Left lung (tissue), 10 donors: ENCODE data around the gene GRM7. TPM values are rescaled to one million over a fixed set of nuclear protein-coding genes. Genes with fewer than 3 reads are reported as not detected.

Experiments used
- ATAC-seq: fragments of 200-7000 bp; cut with Tn5 transposase; one replicate; pipeline ENCODE4 v1.9.1; 2020; ENCODE audit warnings: moderate library complexity
- DNase-seq, 4 donors: peaks; one replicate each; pipeline ENCODE4 v3.0.0-alpha.2; 2013 to 2020
- H3K27ac ChIP-seq, 2 donors: fragments of 200-600 bp; sonication (generic) in 1 of 2; one replicate each; pipeline versions ENCODE4 v1.5.0 to v1.8.0; 2020 to 2021
- H3K27me3 ChIP-seq, 2 donors: fragments of 200-600 bp; sonication (generic) in 1 of 2; one replicate each; pipeline versions ENCODE4 v1.5.0 to v1.8.0; 2020 to 2021
- H3K36me3 ChIP-seq, 2 donors: fragments of 200-600 bp; sonication (generic) in 1 of 2; one replicate each; pipeline versions ENCODE4 v1.5.0 to v1.8.0; 2020 to 2021
- H3K4me1 ChIP-seq, 2 donors: fragments of 200-600 bp; one replicate each; pipeline ENCODE4 v1.8.0; 2021
- H3K4me3 ChIP-seq, 2 donors: fragments of 200-600 bp; sonication (generic) in 1 of 2; one replicate each; pipeline versions ENCODE4 v1.5.0 to v1.8.0; 2020 to 2021; ENCODE audit warnings: mild to moderate bottlenecking in 1 of 2
- H3K9me3 ChIP-seq, 2 donors: fragments of 200-600 bp; sonication (generic) in 1 of 2; one replicate each; pipeline versions ENCODE4 v1.5.0 to v1.8.0; 2020 to 2021
- intact Hi-C, 2 donors: fragments of 100-400 bp; cut with DNase I; formaldehyde crosslinking; loops; one replicate each; pipeline versions ENCODE4 v1.11.2 to v1.14.2; 2022
- polyA plus RNA-seq, 6 donors: library from polyadenylated mRNA; unstranded; fragments of 120-200 nt; gene quantifications; one replicate each; pipeline ENCODE4 v1.2.1, GENCODE V29; 2013; ENCODE audit not compliant: insufficient read length in 6 of 6
- total RNA-seq, 2 donors: library from RNA; stranded (reverse); fragmentation: NEBNext Ultra II Directional; extraction: Animal tissue kit (Norgen Biotek cat#: 25700); gene quantifications; one replicate each; pipeline ENCODE4 v1.2.1, GENCODE V29; 2021
- TF ChIP-seq, protein P1 (sequence below), 2 donors: fragments of 200-600 bp; sonication (generic) in 1 of 2; IDR thresholded peaks; one replicate each; pipeline versions ENCODE4 v1.5.0 to v1.8.0; 2021; ENCODE audit warnings: antibody characterized with exemption in 2 of 2
- donor health status: DM: no; HTN: yes; CAD: no.
- donor health status: DM: no; HTN: no; CAD: no.

GRM7 gene
- total and polyA plus RNA-seq, 8 donors: 0.04 to 0.72 (median 0.27) TPM

- no peak for ATAC-seq
- intact Hi-C loops: no loop called here
- no peaks in the 10 kb centered on the region for H3K4me1 ChIP-seq
- no peaks in the 10 kb centered on the region for H3K36me3 ChIP-seq
- H3K27me3 ChIP-seq: peaks cover 0 to 9% of the 10 kb centered on the region in 2 donors
- H3K27ac ChIP-seq: no peak overlapping the region
- DNase-seq: no peak
- H3K9me3 ChIP-seq: no peaks in the 10 kb centered on the region
- TF ChIP-seq, protein P1, sequence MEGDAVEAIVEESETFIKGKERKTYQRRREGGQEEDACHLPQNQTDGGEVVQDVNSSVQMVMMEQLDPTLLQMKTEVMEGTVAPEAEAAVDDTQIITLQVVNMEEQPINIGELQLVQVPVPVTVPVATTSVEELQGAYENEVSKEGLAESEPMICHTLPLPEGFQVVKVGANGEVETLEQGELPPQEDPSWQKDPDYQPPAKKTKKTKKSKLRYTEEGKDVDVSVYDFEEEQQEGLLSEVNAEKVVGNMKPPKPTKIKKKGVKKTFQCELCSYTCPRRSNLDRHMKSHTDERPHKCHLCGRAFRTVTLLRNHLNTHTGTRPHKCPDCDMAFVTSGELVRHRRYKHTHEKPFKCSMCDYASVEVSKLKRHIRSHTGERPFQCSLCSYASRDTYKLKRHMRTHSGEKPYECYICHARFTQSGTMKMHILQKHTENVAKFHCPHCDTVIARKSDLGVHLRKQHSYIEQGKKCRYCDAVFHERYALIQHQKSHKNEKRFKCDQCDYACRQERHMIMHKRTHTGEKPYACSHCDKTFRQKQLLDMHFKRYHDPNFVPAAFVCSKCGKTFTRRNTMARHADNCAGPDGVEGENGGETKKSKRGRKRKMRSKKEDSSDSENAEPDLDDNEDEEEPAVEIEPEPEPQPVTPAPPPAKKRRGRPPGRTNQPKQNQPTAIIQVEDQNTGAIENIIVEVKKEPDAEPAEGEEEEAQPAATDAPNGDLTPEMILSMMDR (IDR thresholded peaks at IDR 0.05): no peak
- no peak overlapping the region for H3K4me3 ChIP-seq
Observed at GRCh38 chr3:6854184-6854583, 6.7 kb upstream of the GRM7 start.

- intact Hi-C loops: no loop called here
- no peaks in the 10 kb centered on the region for H3K9me3 ChIP-seq
- H3K36me3 ChIP-seq: no peaks in the 10 kb centered on the region
- TF ChIP-seq, protein P1 (IDR thresholded peaks at IDR 0.05): no peak
- ATAC-seq: no peak
- peaks cover 18 to 41% of the 10 kb centered on the region in 2 donors for H3K27me3 ChIP-seq
- no peak for DNase-seq
- no peak overlapping the region for H3K4me3 ChIP-seq
- H3K4me1 ChIP-seq: no peaks in the 10 kb centered on the region
- no peak overlapping the region for H3K27ac ChIP-seq
Observed at GRCh38 chr3:6857510-6857909, 3.4 kb upstream of the GRM7 start.

GRCh38 chr3:6860149-6860953 is 564 bp upstream of the GRM7 start:
- Histone ChIP-seq H3K36me3 (no peaks in the 10 kb centered on the region), H3K9me3 (no peaks in the 10 kb centered on the region), H3K4me3 (no peak overlapping the region), H3K27ac (no peak overlapping the region), H3K4me1 (no peaks in the 10 kb centered on the region), H3K27me3 (peaks cover 33 to 68% of the 10 kb centered on the region in 2 donors)
- TF ChIP-seq, protein P1 (IDR thresholded peaks at IDR 0.05): no peak
- ATAC-seq: no peak
- intact Hi-C loops: no loop called here
- peak in 1 of 4 donors; percentile 47 for DNase-seq

- Histone ChIP-seq H3K4me1 (no peaks in the 10 kb centered on the region), H3K4me3 (no peak overlapping the region), H3K9me3 (no peaks in the 10 kb centered on the region), H3K27ac (no peak overlapping the region), H3K36me3 (no peaks in the 10 kb centered on the region), H3K27me3 (peaks cover 33 to 68% of the 10 kb centered on the region in 2 donors)
- ATAC-seq: no peak
- intact Hi-C loops: no loop called here
- peak in 1 of 4 donors; percentile 62 for DNase-seq
- TF ChIP-seq, protein P1 (IDR thresholded peaks at IDR 0.05): no peak
Observed at GRCh38 chr3:6861625-6862000, 698 bp downstream of the GRM7 start.

DNA sequence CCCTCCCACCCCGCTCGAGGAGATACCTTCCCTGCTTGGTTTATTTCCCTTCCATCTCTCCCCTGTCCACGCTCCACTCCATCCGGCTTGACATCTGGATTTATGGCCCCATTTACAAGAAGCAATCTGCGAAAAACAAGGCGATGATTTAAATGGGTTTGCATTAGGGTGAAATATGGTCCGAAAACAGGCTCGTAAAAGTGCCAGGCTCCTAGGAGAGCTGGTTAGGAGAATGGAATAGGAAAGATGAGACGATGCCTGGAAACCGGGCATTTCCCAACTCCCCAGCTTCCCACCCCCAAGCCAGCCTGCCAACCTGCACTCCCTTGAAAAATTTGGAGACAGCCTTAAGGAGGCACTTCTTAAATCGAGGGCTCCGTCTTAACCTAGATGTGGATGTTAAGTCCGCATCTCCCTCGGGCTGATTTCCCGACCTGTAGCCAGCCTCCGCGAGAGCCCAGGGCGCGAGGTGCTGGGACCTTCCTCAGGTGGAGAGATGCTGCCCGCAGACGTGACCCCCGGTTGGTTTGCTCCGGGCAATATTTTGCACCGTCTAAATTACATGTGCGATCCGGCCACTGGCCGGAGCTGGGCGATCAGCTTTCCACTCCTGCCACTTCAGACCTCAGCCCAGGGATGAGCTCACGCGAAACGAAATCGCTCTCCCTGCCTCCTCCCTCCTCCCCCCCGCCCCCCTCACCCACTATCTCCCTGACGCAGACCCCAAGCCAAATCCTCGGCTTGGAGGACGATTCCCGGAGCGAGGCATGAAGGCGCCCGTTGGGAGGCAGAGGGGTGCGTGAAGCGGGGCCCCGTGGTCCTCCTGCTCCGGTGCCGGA is 1.3 kb downstream of the GRM7 start:
- H3K27ac ChIP-seq: no peak overlapping the region
- no peaks in the 10 kb centered on the region for H3K9me3 ChIP-seq
- no peaks in the 10 kb centered on the region for H3K36me3 ChIP-seq
- H3K4me3 ChIP-seq: no peak overlapping the region
- peaks cover 33 to 68% of the 10 kb centered on the region in 2 donors for H3K27me3 ChIP-seq
- no peaks in the 10 kb centered on the region for H3K4me1 ChIP-seq
- ATAC-seq (no peak), DNase-seq (peak in 1 of 4 donors; percentile 59)
- intact Hi-C loops: no loop called here
- TF ChIP-seq, protein P1 (IDR thresholded peaks at IDR 0.05): no peak
